Smooth muscle cell (in vitro differentiated cells): ENCODE data around the gene STKLD1. TPM values are rescaled to one million over a fixed set of nuclear protein-coding genes. Genes with fewer than 3 reads are reported as not detected.

ENCODE experiments used
- DNase-seq: peaks from one replicate; lab custom pipeline; 2025; ENCODE audit not compliant: unreplicated experiment; lab: John Stamatoyannopoulos, UW
- H2AFZ ChIP-seq: fragments of 200-600 bp; sonication (generic); 2 replicates; pipeline ENCODE4 v1.6.0; 2016; ENCODE audit warnings: antibody characterized with exemption, low read depth, mild to moderate bottlenecking
- H3F3A ChIP-seq: fragments of 200-600 bp; sonication (generic); 2 replicates; pipeline ENCODE4 v1.6.0; 2017; ENCODE audit warnings: antibody characterized with exemption, low read depth
- H3K27ac ChIP-seq: fragments of 200-600 bp; sonication (generic); 2 replicates; pipeline ENCODE4 v1.5.1; 2016; ENCODE audit warnings: low read depth, mild to moderate bottlenecking
- H3K27me3 ChIP-seq: fragments of 200-600 bp; sonication (generic); 2 replicates; pipeline ENCODE4 v1.6.1; 2016; ENCODE audit warnings: low read depth, mild to moderate bottlenecking
- H3K36me3 ChIP-seq: fragments of 200-600 bp; sonication (generic); 2 replicates; pipeline ENCODE4 v1.5.1; 2016; ENCODE audit warnings: low read depth
- H3K4me1 ChIP-seq: fragments of 200-600 bp; sonication (generic); 2 replicates; pipeline ENCODE4 v1.5.1; 2016; ENCODE audit warnings: low read depth
- H3K4me2 ChIP-seq: fragments of 200-600 bp; sonication (generic); 2 replicates; pipeline ENCODE4 v1.6.0; 2016; ENCODE audit warnings: mild to moderate bottlenecking
- H3K4me3 ChIP-seq: fragments of 200-600 bp; sonication (generic); 2 replicates; pipeline ENCODE4 v1.5.1; 2016; ENCODE audit warnings: mild to moderate bottlenecking
- H3K79me2 ChIP-seq: fragments of 200-600 bp; sonication (generic); 2 replicates; pipeline ENCODE4 v1.6.0; 2016; ENCODE audit warnings: low read depth, mild to moderate bottlenecking
- H3K9ac ChIP-seq: fragments of 200-600 bp; sonication (generic); 2 replicates; pipeline ENCODE4 v1.6.0; 2016; ENCODE audit warnings: low read depth
- H3K9me3 ChIP-seq: fragments of 200-600 bp; sonication (generic); replicated peaks from 2 replicates; pipeline ENCODE4 v1.5.1; 2016; ENCODE audit warnings: low read depth
- H4K20me1 ChIP-seq: fragments of 200-600 bp; sonication (generic); 2 replicates; pipeline ENCODE4 v1.6.0; 2016; ENCODE audit warnings: low read depth
- WGBS: methylation state at CpG from one replicate; pipeline ENCODE4 v1.1.7; 2016; ENCODE audit warnings: low lambda C conversion rate; 5-methylcytosine and 5-hydroxymethylcytosine counted together
- polyA plus RNA-seq: library from polyadenylated mRNA; unstranded; fragments of >200 nt; fragmentation: Nextera tagmentation; extraction: Ambion mirVana; gene quantifications from 2 replicates; pipeline ENCODE4 v1.2.1, GENCODE V29; 2016
- total RNA-seq: library from RNA; depleted of rRNA; stranded (reverse); fragments of >200 nt; gene quantifications from 2 replicates; pipeline ENCODE4 v1.2.3, GENCODE V29; 2014
- TF ChIP-seq, protein P1 (sequence below): fragments of 200-600 bp; sonication (generic); IDR thresholded peaks from 2 replicates; pipeline ENCODE4 v1.5.1; 2017; ENCODE audit warnings: borderline replicate concordance, mild to moderate bottlenecking, antibody characterized with exemption; ENCODE audit not compliant: insufficient read depth, poor library complexity, severe bottlenecking

STKLD1 gene
- total and polyA plus RNA-seq, 2 experiments from 2014 or later, result 0.90 to 2.7 TPM

DNA sequence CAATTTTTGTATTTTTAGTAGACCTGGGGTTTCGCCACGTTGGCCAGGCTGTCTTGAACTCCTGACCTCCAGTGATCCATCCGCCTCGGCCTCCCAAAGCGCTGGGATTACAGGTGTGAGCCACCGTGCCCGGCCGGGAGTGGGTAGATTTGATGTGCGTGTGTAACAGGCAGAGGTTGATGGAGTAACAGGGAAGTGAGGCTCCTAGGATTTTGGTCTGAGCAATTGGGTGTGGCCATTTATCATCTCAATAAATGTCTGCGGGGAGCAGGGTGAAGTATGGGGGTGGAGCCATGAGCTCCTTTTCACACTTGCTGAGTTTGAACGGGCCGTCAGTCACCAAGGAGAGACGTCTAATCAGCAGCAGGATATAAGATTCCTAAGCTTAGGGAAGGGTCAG, 42.8 kb downstream of the STKLD1 start:
- Histone ChIP-seq H3K9me3 (no peaks in the 10 kb centered on the region), H3K4me1 (peaks cover 18% of the 10 kb centered on the region), H4K20me1 (no peaks in the 10 kb centered on the region), H3K27me3 (no peaks in the 10 kb centered on the region), H3K4me2 (peak overlapping the region; percentile 97), H3K36me3 (no peaks in the 10 kb centered on the region), H3K79me2 (peaks cover 34% of the 10 kb centered on the region), H3K9ac (no peak overlapping the region), H2AFZ (no peak overlapping the region), H3K4me3 (peak overlapping the region; percentile 95), H3F3A (peaks cover 4% of the 10 kb centered on the region), H3K27ac (no peak overlapping the region)
- DNase-seq, result no peak
- TF ChIP-seq, protein P1, sequence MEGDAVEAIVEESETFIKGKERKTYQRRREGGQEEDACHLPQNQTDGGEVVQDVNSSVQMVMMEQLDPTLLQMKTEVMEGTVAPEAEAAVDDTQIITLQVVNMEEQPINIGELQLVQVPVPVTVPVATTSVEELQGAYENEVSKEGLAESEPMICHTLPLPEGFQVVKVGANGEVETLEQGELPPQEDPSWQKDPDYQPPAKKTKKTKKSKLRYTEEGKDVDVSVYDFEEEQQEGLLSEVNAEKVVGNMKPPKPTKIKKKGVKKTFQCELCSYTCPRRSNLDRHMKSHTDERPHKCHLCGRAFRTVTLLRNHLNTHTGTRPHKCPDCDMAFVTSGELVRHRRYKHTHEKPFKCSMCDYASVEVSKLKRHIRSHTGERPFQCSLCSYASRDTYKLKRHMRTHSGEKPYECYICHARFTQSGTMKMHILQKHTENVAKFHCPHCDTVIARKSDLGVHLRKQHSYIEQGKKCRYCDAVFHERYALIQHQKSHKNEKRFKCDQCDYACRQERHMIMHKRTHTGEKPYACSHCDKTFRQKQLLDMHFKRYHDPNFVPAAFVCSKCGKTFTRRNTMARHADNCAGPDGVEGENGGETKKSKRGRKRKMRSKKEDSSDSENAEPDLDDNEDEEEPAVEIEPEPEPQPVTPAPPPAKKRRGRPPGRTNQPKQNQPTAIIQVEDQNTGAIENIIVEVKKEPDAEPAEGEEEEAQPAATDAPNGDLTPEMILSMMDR, result no peak
- 92% methylated on average over 13 of the region's 13 CpGs for WGBS

DNA sequence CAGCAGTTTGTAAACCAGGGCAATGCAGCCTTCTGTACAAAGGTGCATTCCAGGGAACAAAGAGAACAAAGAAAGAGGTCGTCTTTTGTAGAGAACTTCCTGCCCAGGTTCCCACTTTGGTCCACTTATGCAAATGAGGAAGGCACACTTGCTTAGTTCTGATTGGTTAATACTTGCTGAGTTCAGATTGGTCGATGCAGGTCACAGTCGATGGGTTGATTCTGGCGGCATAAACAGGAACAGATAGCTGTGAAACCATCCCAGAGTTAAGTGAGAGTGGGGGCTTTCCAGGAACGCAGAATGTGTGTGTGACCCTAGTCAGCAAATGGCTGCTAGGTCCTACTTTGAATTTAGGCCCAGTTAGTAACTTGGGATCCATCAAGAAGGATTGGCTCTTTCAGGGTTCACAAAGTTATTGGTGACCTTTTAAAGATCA, 44.2 kb downstream of the STKLD1 start:
- H4K20me1 ChIP-seq, result no peaks in the 10 kb centered on the region
- H3K27ac ChIP-seq, result no peak overlapping the region
- 87% methylated on average over 5 of the region's 5 CpGs for WGBS
- H3K27me3 ChIP-seq, result no peaks in the 10 kb centered on the region
- peaks cover 18% of the 10 kb centered on the region for H3K4me1 ChIP-seq
- H3F3A ChIP-seq, result peaks cover 4% of the 10 kb centered on the region
- no peak overlapping the region for H2AFZ ChIP-seq
- no peak for DNase-seq
- no peak overlapping the region for H3K4me3 ChIP-seq
- H3K9me3 ChIP-seq, result no peaks in the 10 kb centered on the region
- H3K36me3 ChIP-seq, result no peaks in the 10 kb centered on the region
- TF ChIP-seq, protein P1, result no peak
- peaks cover 22% of the 10 kb centered on the region for H3K79me2 ChIP-seq
- no peak overlapping the region for H3K4me2 ChIP-seq
- no peak overlapping the region for H3K9ac ChIP-seq

- no peaks in the 10 kb centered on the region for H4K20me1 ChIP-seq
- DNase-seq, result no peak
- WGBS, result 74% methylated on average over 23 of the region's 23 CpGs
- H3K27me3 ChIP-seq, result no peaks in the 10 kb centered on the region
- H3K79me2 ChIP-seq, result peaks cover 7% of the 10 kb centered on the region
- no peaks in the 10 kb centered on the region for H3K9me3 ChIP-seq
- no peak within 1 kb of the TSS for H2AFZ ChIP-seq
- H3K27ac ChIP-seq, result no peak within 1 kb of the TSS
- no peak within 1 kb of the TSS for H3K4me2 ChIP-seq
- H3K4me3 ChIP-seq, result no peak within 1 kb of the TSS
- H3K9ac ChIP-seq, result no peak within 1 kb of the TSS
- TF ChIP-seq, protein P1, result no peak
- H3K4me1 ChIP-seq, result peaks cover 9% of the 10 kb centered on the region
- H3K36me3 ChIP-seq, result no peaks in the 10 kb centered on the region
- H3F3A ChIP-seq, result peaks cover 4% of the 10 kb centered on the region
These were observed 45.7 kb downstream of the STKLD1 start, which contains the start of gene ADAMTS13 for GRCh38 chr9:133421615-133422542. Gene ADAMTS13, plus strand, starts transcription at chr9:133422367. Its CDS starts 77 bp downstream, at chr9:133422444.

DNA sequence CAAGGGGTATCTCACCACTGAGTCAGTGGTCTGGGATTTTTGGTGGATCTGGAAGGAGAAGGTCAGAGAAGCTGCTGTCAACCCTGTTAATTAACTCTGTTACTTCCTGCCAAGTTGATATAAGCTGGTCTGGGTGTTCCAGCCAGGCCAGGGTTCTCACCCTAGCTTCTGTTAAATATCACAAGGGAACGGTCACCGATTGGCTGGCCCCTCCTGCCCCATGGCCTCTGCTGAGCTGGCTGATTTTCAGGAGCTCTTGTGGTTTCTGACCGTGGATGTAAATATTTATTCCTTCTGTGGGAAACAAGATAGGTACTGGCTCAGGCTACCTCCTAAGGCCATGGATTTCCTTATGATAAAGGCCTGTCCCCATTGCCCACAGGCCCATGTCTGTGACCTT, 47.0 kb downstream of the STKLD1 start:
- no peaks in the 10 kb centered on the region for H3K36me3 ChIP-seq
- no peaks in the 10 kb centered on the region for H4K20me1 ChIP-seq
- H3K4me2 ChIP-seq, result no peak overlapping the region
- TF ChIP-seq, protein P1, result no peak
- 42% methylated on average over 3 of the region's 3 CpGs for WGBS
- no peak overlapping the region for H3K4me3 ChIP-seq
- H3F3A ChIP-seq, result peaks cover 4% of the 10 kb centered on the region
- no peak overlapping the region for H3K27ac ChIP-seq
- peaks cover 10% of the 10 kb centered on the region for H3K27me3 ChIP-seq
- no peak for DNase-seq
- H3K79me2 ChIP-seq, result no peaks in the 10 kb centered on the region
- H3K4me1 ChIP-seq, result peaks cover 8% of the 10 kb centered on the region
- H3K9ac ChIP-seq, result no peak overlapping the region
- H3K9me3 ChIP-seq, result no peaks in the 10 kb centered on the region
- H2AFZ ChIP-seq, result no peak overlapping the region
